Measurements from ENCODE around the gene LAMTOR2. TPM values are rescaled to one million over a fixed set of nuclear protein-coding genes. Genes with fewer than 3 reads are reported as not detected.
A peak's percentile ranks its signal among the peaks of the same experiment; 100 is the strongest.

LAMTOR2 gene
- polyA plus RNA-seq, 1 donor (not counting 4 experiments of a cell fraction or from before 2014, with no cell fraction given): 67.5 TPM

DNA sequence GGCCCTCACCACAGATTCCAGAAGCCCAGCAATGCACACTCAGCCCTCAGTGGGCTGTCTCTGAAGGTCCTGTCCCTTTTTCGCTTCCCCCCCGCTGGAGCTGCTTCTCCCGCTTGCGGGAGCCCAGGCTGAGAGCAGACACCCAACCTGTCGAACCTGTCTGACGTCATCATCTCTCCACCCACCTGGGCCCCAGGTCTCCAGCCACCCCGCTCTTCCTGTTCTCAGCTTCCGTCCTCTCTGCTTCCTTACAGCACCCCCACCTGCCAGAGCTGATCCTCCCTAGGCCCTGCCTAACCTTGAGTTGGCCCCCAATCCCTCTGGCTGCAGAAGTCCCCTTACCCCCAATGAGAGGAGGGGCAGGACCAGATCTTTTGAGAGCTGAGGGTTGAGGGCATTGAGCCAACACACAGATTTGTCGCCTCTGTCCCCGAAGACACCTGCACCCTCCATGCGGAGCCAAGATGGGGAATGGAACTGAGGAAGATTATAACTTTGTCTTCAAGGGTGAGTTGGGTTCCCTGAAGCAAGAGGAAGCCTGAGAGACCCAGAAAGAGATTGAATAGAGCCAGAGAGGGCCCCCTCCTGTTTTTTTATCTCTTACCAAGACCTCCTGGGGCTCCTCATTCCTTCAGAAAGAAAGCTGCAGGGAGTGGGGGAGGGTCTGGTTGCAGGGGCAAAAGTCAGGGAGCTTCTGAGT lies 6.5 kb downstream of the LAMTOR2 start, which contains the start of gene RAB25:
Gene RAB25, plus strand, starts transcription at position 224 of the 700 bp plus-strand sequence. Its CDS starts 241 bp downstream, at position 465.
- TF ChIP-seq EZH2 (IDR thresholded peaks at IDR 0.05; ENCODE audit: low read length): no peak
- TF ChIP-seq, protein P1, sequence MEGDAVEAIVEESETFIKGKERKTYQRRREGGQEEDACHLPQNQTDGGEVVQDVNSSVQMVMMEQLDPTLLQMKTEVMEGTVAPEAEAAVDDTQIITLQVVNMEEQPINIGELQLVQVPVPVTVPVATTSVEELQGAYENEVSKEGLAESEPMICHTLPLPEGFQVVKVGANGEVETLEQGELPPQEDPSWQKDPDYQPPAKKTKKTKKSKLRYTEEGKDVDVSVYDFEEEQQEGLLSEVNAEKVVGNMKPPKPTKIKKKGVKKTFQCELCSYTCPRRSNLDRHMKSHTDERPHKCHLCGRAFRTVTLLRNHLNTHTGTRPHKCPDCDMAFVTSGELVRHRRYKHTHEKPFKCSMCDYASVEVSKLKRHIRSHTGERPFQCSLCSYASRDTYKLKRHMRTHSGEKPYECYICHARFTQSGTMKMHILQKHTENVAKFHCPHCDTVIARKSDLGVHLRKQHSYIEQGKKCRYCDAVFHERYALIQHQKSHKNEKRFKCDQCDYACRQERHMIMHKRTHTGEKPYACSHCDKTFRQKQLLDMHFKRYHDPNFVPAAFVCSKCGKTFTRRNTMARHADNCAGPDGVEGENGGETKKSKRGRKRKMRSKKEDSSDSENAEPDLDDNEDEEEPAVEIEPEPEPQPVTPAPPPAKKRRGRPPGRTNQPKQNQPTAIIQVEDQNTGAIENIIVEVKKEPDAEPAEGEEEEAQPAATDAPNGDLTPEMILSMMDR (optimal IDR thresholded peaks at IDR 0.05 in 1 of 3, IDR thresholded peaks at IDR 0.05 in 1 of 3, conservative IDR thresholded peaks at IDR 0.05 in 1 of 3; ENCODE audit: extremely low read depth in 1 of 3, insufficient read depth in 2 of 3, low read length in 3 of 3): peak in 1 of 3 experiments; percentile 31
- peak within 1 kb of the TSS; percentile 67 for H3K27ac ChIP-seq (ENCODE audit: control insufficient read depth, insufficient read depth, low read length)
- peaks cover 25% of the 10 kb centered on the region for H3K79me2 ChIP-seq (ENCODE audit: control insufficient read depth, insufficient read depth, low read length)
- H3K4me1 ChIP-seq (ENCODE audit: control insufficient read depth, extremely low read depth, insufficient read depth, low read length): peaks cover 13% of the 10 kb centered on the region
- peak within 1 kb of the TSS; percentile 81 for H2AFZ ChIP-seq (ENCODE audit: control insufficient read depth, low read length)
- FAIRE-seq (peak; percentile 67), DNase-seq (ENCODE audit: low read depth, low spot score) (peak; percentile 69)
- no peaks in the 10 kb centered on the region for H3K9me3 ChIP-seq (ENCODE audit: control insufficient read depth, low read depth, low read length)
- H3K4me2 ChIP-seq (ENCODE audit: control insufficient read depth, extremely low read depth, insufficient read depth, low read depth, low read length): peak within 1 kb of the TSS; percentile 96
- H3K9me1 ChIP-seq (ENCODE audit: control insufficient read depth, extremely low read depth, insufficient read depth, low read length): peaks cover 2% of the 10 kb centered on the region
- no peaks in the 10 kb centered on the region for H3K27me3 ChIP-seq (ENCODE audit: control insufficient read depth, extremely low read depth, insufficient read depth, low read length)
- no peaks in the 10 kb centered on the region for H4K20me1 ChIP-seq (ENCODE audit: control insufficient read depth, extremely low read depth, insufficient read depth, low read length)
- dilution Hi-C loops (cut with MboI; ENCODE audit: extremely low pct_ligation_motif_present, low sequenced_read_pairs): no loop called here
- H3K4me3 ChIP-seq (ENCODE audit: control insufficient read depth in 2 of 3, extremely low read depth in 1 of 3, insufficient read depth in 2 of 3, low read depth in 1 of 3, low read length in 3 of 3): peak within 1 kb of the TSS; percentile 57 to 89 (median 83)
- H3K9ac ChIP-seq (ENCODE audit: control insufficient read depth, extremely low read depth, insufficient read depth, low read length): peak within 1 kb of the TSS; percentile 78
- H3K36me3 ChIP-seq (ENCODE audit: control insufficient read depth in 2 of 2, extremely low read depth in 1 of 2, insufficient read depth in 2 of 2, low read length in 2 of 2): peaks cover 0 to 11% of the 10 kb centered on the region in 2 experiments

DNA sequence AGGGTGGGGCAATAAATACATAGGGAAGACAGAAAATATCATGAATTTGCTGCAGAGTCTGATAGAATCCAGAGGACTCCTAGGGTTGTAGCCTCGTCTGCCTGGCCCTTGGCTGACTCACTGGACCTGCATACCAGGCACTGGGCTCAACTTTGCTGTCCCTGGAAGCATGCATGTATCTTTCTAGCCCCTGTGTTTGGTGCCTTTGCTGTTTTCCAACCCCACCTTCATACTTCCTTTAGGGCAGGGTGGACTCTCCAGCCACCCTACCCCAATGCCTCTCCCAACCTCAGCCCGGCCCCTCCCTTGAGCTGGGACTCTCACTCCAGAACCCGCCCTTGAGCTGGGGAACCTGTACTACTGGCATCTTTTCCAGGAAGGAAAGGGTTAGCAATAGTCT lies 7.6 kb downstream of the LAMTOR2 start:
- no peak overlapping the region for H3K27ac ChIP-seq (ENCODE audit: control insufficient read depth, insufficient read depth, low read length)
- peak overlapping the region; percentile 78 for H3K9ac ChIP-seq (ENCODE audit: control insufficient read depth, extremely low read depth, insufficient read depth, low read length)
- TF ChIP-seq EZH2 (IDR thresholded peaks at IDR 0.05; ENCODE audit: low read length): no peak
- TF ChIP-seq, protein P1 (optimal IDR thresholded peaks at IDR 0.05 in 1 of 3, IDR thresholded peaks at IDR 0.05 in 1 of 3, conservative IDR thresholded peaks at IDR 0.05 in 1 of 3; ENCODE audit: extremely low read depth in 1 of 3, insufficient read depth in 2 of 3, low read length in 3 of 3): no peak
- peaks cover 22% of the 10 kb centered on the region for H3K79me2 ChIP-seq (ENCODE audit: control insufficient read depth, insufficient read depth, low read length)
- dilution Hi-C loops (cut with MboI; ENCODE audit: extremely low pct_ligation_motif_present, low sequenced_read_pairs): no loop called here
- no peaks in the 10 kb centered on the region for H3K27me3 ChIP-seq (ENCODE audit: control insufficient read depth, extremely low read depth, insufficient read depth, low read length)
- peaks cover 3 to 8% of the 10 kb centered on the region in 2 experiments for H3K36me3 ChIP-seq (ENCODE audit: control insufficient read depth in 2 of 2, extremely low read depth in 1 of 2, insufficient read depth in 2 of 2, low read length in 2 of 2)
- peaks cover 13% of the 10 kb centered on the region for H3K4me1 ChIP-seq (ENCODE audit: control insufficient read depth, extremely low read depth, insufficient read depth, low read length)
- no peaks in the 10 kb centered on the region for H4K20me1 ChIP-seq (ENCODE audit: control insufficient read depth, extremely low read depth, insufficient read depth, low read length)
- peak; percentile 20 for FAIRE-seq
- peak overlapping the region; percentile 96 for H3K4me2 ChIP-seq (ENCODE audit: control insufficient read depth, extremely low read depth, insufficient read depth, low read depth, low read length)
- H3K4me3 ChIP-seq (ENCODE audit: control insufficient read depth in 2 of 3, extremely low read depth in 1 of 3, insufficient read depth in 2 of 3, low read depth in 1 of 3, low read length in 3 of 3): peak overlapping the region; percentile 57 to 89 (median 83)
- DNase-seq (ENCODE audit: low read depth, low spot score): no peak
- H3K9me3 ChIP-seq (ENCODE audit: control insufficient read depth, low read depth, low read length): no peaks in the 10 kb centered on the region
- no peak overlapping the region for H2AFZ ChIP-seq (ENCODE audit: control insufficient read depth, low read length)
- H3K9me1 ChIP-seq (ENCODE audit: control insufficient read depth, extremely low read depth, insufficient read depth, low read length): peaks cover 2% of the 10 kb centered on the region

Measured in keratinocyte (primary cell).